ENCODE measurements around the gene HMG20B. TPM values are rescaled to one million over a fixed set of nuclear protein-coding genes. Genes with fewer than 3 reads are reported as not detected.

HMG20B gene
- total RNA-seq, 1 experiment from 2014 or later: 121 TPM

GRCh38 chr19:3608079-3608641 lies 35.4 kb downstream of the HMG20B start (continued):
- TF ChIP-seq ZSCAN18 (CRISPR knock-in tag; IDR thresholded peaks at IDR 0.05): no peak
- no peak for TF ChIP-seq ERG (CRISPR knock-in tag; IDR thresholded peaks at IDR 0.05)
- TF ChIP-seq FOXP4 (CRISPR knock-in tag; IDR thresholded peaks at IDR 0.05): no peak
- no peak for TF ChIP-seq ESRRA (CRISPR knock-in tag; IDR thresholded peaks at IDR 0.05; ENCODE audit: borderline replicate concordance)
- TF ChIP-seq TEAD1 (CRISPR knock-in tag; IDR thresholded peaks at IDR 0.05): no peak
- TF ChIP-seq ELF4 (CRISPR knock-in tag; IDR thresholded peaks at IDR 0.05; ENCODE audit: low read depth): no peak
- no peak for TF ChIP-seq PRRX2 (CRISPR knock-in tag; IDR thresholded peaks at IDR 0.05)
- TF ChIP-seq EMX1 (CRISPR knock-in tag; IDR thresholded peaks at IDR 0.05): no peak
- no peak for TF ChIP-seq ZMAT4 (CRISPR knock-in tag; IDR thresholded peaks at IDR 0.05)

- TF ChIP-seq ZNF532 (CRISPR knock-in tag; IDR thresholded peaks at IDR 0.05; ENCODE audit: borderline replicate concordance) (no peak), SMAD4 (CRISPR knock-in tag; IDR thresholded peaks at IDR 0.05) (no peak), RELA (CRISPR knock-in tag; IDR thresholded peaks at IDR 0.05; ENCODE audit: borderline replicate concordance) (no peak), ZNF121 (CRISPR knock-in tag; IDR thresholded peaks at IDR 0.05) (no peak), E2F4 (CRISPR knock-in tag; IDR thresholded peaks at IDR 0.05; ENCODE audit: borderline replicate concordance, low read depth) (no peak)
- no peak for DNase-seq (ENCODE audit: low spot score)
- Mint-ChIP-seq H3K27me3 (ENCODE audit: low read depth) (no peaks in the 10 kb centered on the region), H3K9me3 (no peaks in the 10 kb centered on the region), H3K4me3 (no peak overlapping the region), H3K4me1 (peaks cover 11% of the 10 kb centered on the region), H3K36me3 (no peaks in the 10 kb centered on the region; the same call in 1 of the 2 replicates), H3K27ac (no peak overlapping the region)
- ChIA-PET CTCF (interaction anchor here (0.7 to 1.9 kb wide), 6 partner anchors 9 to 48 kb away, joined by 3 to 12 read pairs (median 5); no protein-coding TSS in a partner anchor), POLR2A (interaction anchor here (0.6 to 0.9 kb wide), 2 partner anchors 32 to 138 kb away, joined by 3 to 4 read pairs; no protein-coding TSS in a partner anchor)
- ATAC-seq: no peak
Observed at GRCh38 chr19:3608750-3609322, 36.1 kb downstream of the HMG20B start.

All from WTC11 (cell line).